ENCODE measurements around the gene SORCS2. TPM values are rescaled to one million over a fixed set of nuclear protein-coding genes. Genes with fewer than 3 reads are reported as not detected.

The SORCS2 gene
- total RNA-seq, 3 donors from 2014 or later: 0.66 to 1.3 (median 0.80) TPM

- Histone ChIP-seq H3K9me3 (no peaks in the 10 kb centered on the region), H3K36me3 (no peaks in the 10 kb centered on the region), H3K4me3 (no peak overlapping the region), H3K27me3 (peaks cover 0 to 16% of the 10 kb centered on the region in 2 donors), H3K4me1 (no peaks in the 10 kb centered on the region), H3K27ac (no peak overlapping the region)
- intact Hi-C loops (cut with DNase I; ENCODE audit: low total_unique reads): no loop called here
- DNase-seq (ENCODE audit: low spot score in 2 of 2): no peak
- TF ChIP-seq POLR2A (IDR thresholded peaks at IDR 0.05): no peak
- TF ChIP-seq CTCF (IDR thresholded peaks at IDR 0.05): no peak
- no peak for TF ChIP-seq POLR2AphosphoS5 (IDR thresholded peaks at IDR 0.05)
These were observed 114.0 kb downstream of the SORCS2 start for GRCh38 chr4:7306021-7306965.

GRCh38 chr4:7306986-7307385 lies 114.6 kb downstream of the SORCS2 start:
- Histone ChIP-seq H3K4me3 (no peak overlapping the region), H3K36me3 (no peaks in the 10 kb centered on the region), H3K27me3 (peaks cover 0 to 16% of the 10 kb centered on the region in 2 donors), H3K27ac (no peak overlapping the region), H3K4me1 (no peaks in the 10 kb centered on the region), H3K9me3 (no peaks in the 10 kb centered on the region)
- intact Hi-C loops (cut with DNase I; ENCODE audit: low total_unique reads): no loop called here
- DNase-seq (ENCODE audit: low spot score in 2 of 2): no peak
- no peak for TF ChIP-seq POLR2AphosphoS5 (IDR thresholded peaks at IDR 0.05)
- no peak for TF ChIP-seq CTCF (IDR thresholded peaks at IDR 0.05)

- H3K27me3 ChIP-seq: peaks cover 0 to 16% of the 10 kb centered on the region in 2 donors
- no peak for TF ChIP-seq POLR2AphosphoS5 (IDR thresholded peaks at IDR 0.05)
- TF ChIP-seq CTCF (IDR thresholded peaks at IDR 0.05): no peak
- TF ChIP-seq POLR2A (IDR thresholded peaks at IDR 0.05): no peak
- DNase-seq (ENCODE audit: low spot score in 2 of 2): no peak
- no peaks in the 10 kb centered on the region for H3K36me3 ChIP-seq
- intact Hi-C loops (cut with DNase I; ENCODE audit: low total_unique reads): no loop called here
- no peak overlapping the region for H3K4me3 ChIP-seq
- no peaks in the 10 kb centered on the region for H3K9me3 ChIP-seq
- H3K27ac ChIP-seq: no peak overlapping the region
- no peaks in the 10 kb centered on the region for H3K4me1 ChIP-seq
These were observed 115.2 kb downstream of the SORCS2 start for GRCh38 chr4:7307394-7308099.

GRCh38 chr4:7309181-7309580 lies 116.8 kb downstream of the SORCS2 start:
- no peak for TF ChIP-seq POLR2AphosphoS5 (IDR thresholded peaks at IDR 0.05)
- no peak for TF ChIP-seq CTCF (IDR thresholded peaks at IDR 0.05)
- no peak for TF ChIP-seq POLR2A (IDR thresholded peaks at IDR 0.05)
- no peaks in the 10 kb centered on the region for H3K36me3 ChIP-seq
- H3K4me1 ChIP-seq: no peaks in the 10 kb centered on the region
- H3K9me3 ChIP-seq: no peaks in the 10 kb centered on the region
- peak in 1 of 2 donors; percentile 77 for DNase-seq (ENCODE audit: low spot score in 2 of 2)
- peaks cover 0 to 16% of the 10 kb centered on the region in 2 donors for H3K27me3 ChIP-seq
- intact Hi-C loops (cut with DNase I; ENCODE audit: low total_unique reads): no loop called here
- peak overlapping the region in 1 of 2 donors; percentile 12 for H3K27ac ChIP-seq
- no peak overlapping the region for H3K4me3 ChIP-seq

All from breast epithelium (tissue), 4 donors.